ENCODE data around the gene RPS10.

GRCh38 chr6:34388421-34388820 is 37.4 kb downstream of the RPS10 start:
- TF ChIP-seq EZH2 (IDR thresholded peaks at IDR 0.05; ENCODE audit: borderline replicate concordance, low read depth, low read length, severe bottlenecking) (no peak), CTCF (IDR thresholded peaks at IDR 0.05; ENCODE audit: borderline replicate concordance, extremely low read depth, low read length, poor library complexity, severe bottlenecking) (no peak)
